Spinal cord (tissue), 10 donors: ENCODE measurements around the gene SMG6. TPM values are rescaled to one million over a fixed set of nuclear protein-coding genes. Genes with fewer than 3 reads are reported as not detected.

ENCODE experiments used
- DNase-seq, 6 donors: peaks; one replicate each; pipeline versions ENCODE4 v3.0.0 to v3.0.0-alpha.2; 2013 to 2015; ENCODE audit warnings: low spot score in 6 of 6, low read depth in 4 of 6
- H3K27ac ChIP-seq: one replicate; pipeline ENCODE4 v1.5.1; 2013; ENCODE audit warnings: low read depth, low read length, control low read depth
- H3K27me3 ChIP-seq: one replicate; pipeline ENCODE4 v1.6.1; 2013; ENCODE audit warnings: low read length; ENCODE audit not compliant: control insufficient read depth, insufficient read depth
- H3K36me3 ChIP-seq: one replicate; pipeline ENCODE4 v1.6.1; 2013; ENCODE audit warnings: low read length; ENCODE audit not compliant: control insufficient read depth, insufficient read depth
- H3K4me1 ChIP-seq: one replicate; pipeline ENCODE4 v1.6.1; 2013; ENCODE audit warnings: low read length; ENCODE audit not compliant: control insufficient read depth, insufficient read depth
- H3K4me3 ChIP-seq: one replicate; pipeline ENCODE4 v1.5.1; 2013; ENCODE audit warnings: low read depth, low read length, control low read depth
- H3K9me3 ChIP-seq: one replicate; pipeline ENCODE4 v1.6.1; 2013; ENCODE audit warnings: low read length; ENCODE audit not compliant: control insufficient read depth, insufficient read depth
- WGBS: methylation state at CpG from one replicate; pipeline ENCODE4 v1.1.5; 2013; ENCODE audit warnings: missing lambda C conversion rate; ENCODE audit not compliant: insufficient coverage; 5-methylcytosine and 5-hydroxymethylcytosine counted together
- polyA plus RNA-seq, 2 donors: library from polyadenylated mRNA; unstranded; fragments of 120-200 nt; gene quantifications; one replicate each; pipeline ENCODE4 v1.2.1, GENCODE V29; 2013; ENCODE audit not compliant: insufficient read length in 2 of 2
- total RNA-seq, 2 donors: library from RNA; depleted of rRNA in 1 of 2; stranded (reverse); fragments of 120-200 nt in 1 of 2; fragments of >200 nt in 1 of 2; gene quantifications; one replicate each; pipeline versions ENCODE4 v1.2.3 to v1.2.4, GENCODE V29; 2013 to 2014
- donor health status: healthy.

SMG6 gene
- total and polyA plus RNA-seq, 4 donors: 26.4 to 46.3 (median 37.3) TPM

DNA sequence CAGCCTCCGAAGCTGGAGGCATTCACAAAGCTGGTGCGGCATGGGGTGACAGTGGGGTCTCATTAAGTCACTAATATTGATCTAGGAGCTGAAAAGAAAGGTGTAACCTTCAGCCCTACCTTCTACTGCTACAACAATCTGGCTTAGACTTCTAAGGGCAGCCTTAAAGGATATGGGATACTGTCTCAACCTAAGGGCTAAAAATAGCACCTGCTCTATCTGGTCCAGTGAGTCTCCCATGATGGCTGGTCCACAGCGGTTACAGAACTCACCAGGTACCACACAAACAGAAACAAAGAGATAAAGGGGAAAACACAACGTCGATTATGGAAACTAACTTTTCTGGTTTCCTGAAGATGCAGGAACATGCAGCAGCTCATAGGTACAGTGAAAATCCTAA lies 115.8 kb downstream of the SMG6 start:
- Histone ChIP-seq H3K27me3 (no peaks in the 10 kb centered on the region), H3K36me3 (peaks cover 21% of the 10 kb centered on the region), H3K9me3 (no peaks in the 10 kb centered on the region), H3K27ac (no peak overlapping the region), H3K4me1 (peaks cover 10% of the 10 kb centered on the region), H3K4me3 (no peak overlapping the region)
- no peak for DNase-seq
- WGBS: no CpG with 5 or more reads among the region's 5 CpGs

DNA sequence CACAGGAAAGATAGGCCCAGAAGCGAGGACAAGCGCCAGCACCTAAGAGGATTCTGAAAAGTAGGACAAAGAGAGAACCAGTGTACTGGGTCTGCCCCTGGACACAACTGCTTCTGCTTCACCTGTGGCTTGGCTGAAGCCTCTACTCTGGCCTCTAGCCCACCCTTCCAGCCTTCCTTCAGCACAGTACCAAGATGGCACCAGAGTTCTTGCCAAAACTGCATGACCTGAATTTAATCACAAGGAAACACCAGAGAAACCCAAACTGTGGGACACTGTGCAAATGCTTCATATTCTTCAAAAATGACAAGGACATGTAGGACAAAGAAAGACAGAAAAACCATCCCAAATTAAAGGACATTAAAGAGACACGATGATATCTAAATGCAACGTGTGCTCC lies 116.6 kb downstream of the SMG6 start:
- Histone ChIP-seq H3K36me3 (peaks cover 22% of the 10 kb centered on the region), H3K4me3 (no peak overlapping the region), H3K27me3 (no peaks in the 10 kb centered on the region), H3K9me3 (no peaks in the 10 kb centered on the region), H3K27ac (no peak overlapping the region), H3K4me1 (peaks cover 14% of the 10 kb centered on the region)
- 100% methylated on average over 2 of the region's 4 CpGs for WGBS
- no peak for DNase-seq

DNA sequence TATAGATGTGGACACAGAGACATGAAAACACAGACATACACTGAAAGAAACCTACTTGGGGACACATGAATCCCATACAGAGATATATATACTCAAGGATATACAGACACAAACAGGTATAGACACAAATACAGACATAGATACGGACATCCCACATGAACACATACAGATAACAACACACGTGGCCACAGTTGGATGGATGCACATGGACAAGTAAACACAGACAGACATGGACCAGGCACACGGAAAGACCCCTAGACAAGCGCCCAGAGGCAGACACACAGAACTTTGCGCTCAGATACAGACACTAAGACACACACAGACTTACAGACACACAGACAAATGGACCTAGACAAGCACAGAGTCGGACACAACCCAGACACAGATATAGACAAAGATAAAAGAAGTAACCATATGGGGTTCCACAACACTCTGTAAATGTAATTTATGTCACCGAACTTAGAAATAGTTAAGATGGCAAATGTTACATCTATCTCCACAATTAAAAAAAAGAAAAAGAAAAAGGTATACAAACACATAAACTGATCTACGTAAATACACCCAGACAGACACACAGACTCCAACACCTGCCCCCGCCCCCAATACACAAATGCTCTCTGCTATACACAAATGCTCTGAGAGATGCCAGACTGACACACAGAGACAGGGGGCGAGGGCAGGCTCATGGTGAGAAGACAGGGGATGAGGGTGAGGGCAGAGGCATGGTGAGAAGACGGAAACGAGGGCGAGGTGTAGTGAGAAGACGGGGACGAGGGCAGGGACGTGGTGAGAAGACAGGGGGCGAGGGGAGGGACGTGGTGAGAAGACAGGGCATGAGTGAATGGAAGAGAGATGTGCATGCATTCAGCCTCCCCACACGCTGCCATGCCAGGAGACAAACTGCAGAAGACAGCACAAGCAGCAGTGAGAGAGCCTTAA lies 118.3 kb downstream of the SMG6 start:
- 92% methylated on average over 15 of the region's 19 CpGs for WGBS
- Histone ChIP-seq H3K36me3 (peaks cover 22% of the 10 kb centered on the region), H3K9me3 (no peaks in the 10 kb centered on the region), H3K27ac (no peak overlapping the region), H3K4me1 (peaks cover 21% of the 10 kb centered on the region), H3K27me3 (no peaks in the 10 kb centered on the region), H3K4me3 (no peak overlapping the region)
- DNase-seq: no peak

DNA sequence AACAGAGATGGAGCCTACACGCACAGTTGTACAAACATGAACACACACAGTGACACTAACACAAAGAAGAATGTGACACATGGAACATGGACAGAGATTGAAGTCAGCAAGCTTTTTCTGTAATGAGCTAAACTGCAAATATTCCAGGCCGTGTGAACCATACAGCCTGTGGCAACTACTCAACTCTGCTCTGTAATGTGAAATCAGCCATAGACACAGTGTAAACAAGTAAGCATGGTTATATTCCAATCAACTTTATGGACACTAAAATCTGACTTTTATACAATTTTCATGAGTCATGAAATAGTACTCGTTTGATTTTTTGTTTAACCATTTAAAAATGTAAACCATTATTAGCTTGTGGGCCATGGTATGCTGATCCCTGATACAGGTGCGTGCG lies 120.2 kb downstream of the SMG6 start:
- Histone ChIP-seq H3K36me3 (peaks cover 27% of the 10 kb centered on the region), H3K4me3 (no peak overlapping the region), H3K4me1 (peaks cover 40% of the 10 kb centered on the region), H3K27ac (no peak overlapping the region), H3K27me3 (no peaks in the 10 kb centered on the region), H3K9me3 (no peaks in the 10 kb centered on the region)
- 80% methylated on average over 1 of the region's 5 CpGs for WGBS
- DNase-seq: no peak

DNA sequence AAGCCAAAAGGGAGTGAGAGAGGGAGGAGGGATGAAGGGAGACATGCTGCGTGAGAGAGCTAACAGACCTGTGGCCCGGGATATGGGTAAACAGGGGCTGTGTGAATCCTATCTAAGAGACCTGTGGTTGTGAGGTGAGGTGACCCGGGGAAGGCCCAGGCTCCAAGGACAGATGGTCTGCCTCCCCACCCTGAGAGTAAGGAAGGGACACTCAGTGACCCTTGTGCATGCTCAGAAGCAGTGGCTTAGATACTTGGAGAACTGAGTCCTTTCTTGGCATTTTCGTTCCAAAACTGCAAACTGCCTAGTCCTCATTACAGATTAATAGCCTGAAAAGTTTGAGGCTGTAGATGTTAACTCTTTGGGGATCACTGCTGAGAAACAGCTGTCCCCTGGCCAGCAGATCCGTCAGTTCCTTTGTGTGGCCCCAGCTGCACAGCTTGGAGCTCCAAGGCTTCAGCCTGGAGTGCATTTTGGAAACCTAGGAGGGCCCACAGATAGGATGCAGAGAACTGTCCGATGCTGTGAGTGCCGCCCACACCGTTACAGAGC lies 121.6 kb downstream of the SMG6 start:
- Histone ChIP-seq H3K9me3 (no peaks in the 10 kb centered on the region), H3K36me3 (peaks cover 25% of the 10 kb centered on the region), H3K4me1 (peaks cover 48% of the 10 kb centered on the region), H3K27ac (peak overlapping the region; percentile 82), H3K4me3 (no peak overlapping the region), H3K27me3 (no peaks in the 10 kb centered on the region)
- WGBS: 43% methylated on average over 6 of the region's 8 CpGs
- no peak for DNase-seq

- Histone ChIP-seq H3K27me3 (no peaks in the 10 kb centered on the region), H3K4me3 (no peak overlapping the region), H3K9me3 (no peaks in the 10 kb centered on the region), H3K36me3 (peaks cover 19% of the 10 kb centered on the region), H3K4me1 (peaks cover 54% of the 10 kb centered on the region), H3K27ac (peak overlapping the region; percentile 82)
- peak in 2 of 6 donors; percentile 74 to 85 for DNase-seq
- WGBS: 44% methylated on average over 7 of the region's 13 CpGs
Measured at GRCh38 chr17:2181206-2181896, 122.2 kb downstream of the SMG6 start.

DNA sequence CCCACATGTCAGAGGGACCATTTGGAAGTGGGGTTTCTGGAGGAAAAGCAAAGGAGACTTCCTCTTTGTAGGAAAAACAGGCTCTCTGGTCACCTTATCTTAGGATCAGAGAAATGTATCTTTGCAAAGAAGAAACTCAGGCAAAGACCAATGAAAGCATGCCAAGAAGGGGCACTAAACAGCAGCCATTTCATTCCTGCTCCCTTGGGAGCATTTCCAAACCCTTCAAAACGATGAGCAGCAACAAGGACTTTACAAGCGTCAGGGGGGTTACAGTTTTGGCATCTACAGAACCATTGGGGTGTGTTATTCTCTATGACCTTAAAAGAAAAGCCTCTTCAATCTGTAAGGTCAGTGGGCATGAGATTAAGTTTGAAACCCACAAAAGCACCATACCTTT lies 122.8 kb downstream of the SMG6 start:
- H3K9me3 ChIP-seq: no peaks in the 10 kb centered on the region
- H3K27ac ChIP-seq: peak overlapping the region; percentile 82
- H3K4me1 ChIP-seq: peaks cover 58% of the 10 kb centered on the region
- no peak for DNase-seq
- H3K36me3 ChIP-seq: peaks cover 13% of the 10 kb centered on the region
- no peak overlapping the region for H3K4me3 ChIP-seq
- H3K27me3 ChIP-seq: no peaks in the 10 kb centered on the region
- no CpG with 5 or more reads among the region's 2 CpGs for WGBS

DNA sequence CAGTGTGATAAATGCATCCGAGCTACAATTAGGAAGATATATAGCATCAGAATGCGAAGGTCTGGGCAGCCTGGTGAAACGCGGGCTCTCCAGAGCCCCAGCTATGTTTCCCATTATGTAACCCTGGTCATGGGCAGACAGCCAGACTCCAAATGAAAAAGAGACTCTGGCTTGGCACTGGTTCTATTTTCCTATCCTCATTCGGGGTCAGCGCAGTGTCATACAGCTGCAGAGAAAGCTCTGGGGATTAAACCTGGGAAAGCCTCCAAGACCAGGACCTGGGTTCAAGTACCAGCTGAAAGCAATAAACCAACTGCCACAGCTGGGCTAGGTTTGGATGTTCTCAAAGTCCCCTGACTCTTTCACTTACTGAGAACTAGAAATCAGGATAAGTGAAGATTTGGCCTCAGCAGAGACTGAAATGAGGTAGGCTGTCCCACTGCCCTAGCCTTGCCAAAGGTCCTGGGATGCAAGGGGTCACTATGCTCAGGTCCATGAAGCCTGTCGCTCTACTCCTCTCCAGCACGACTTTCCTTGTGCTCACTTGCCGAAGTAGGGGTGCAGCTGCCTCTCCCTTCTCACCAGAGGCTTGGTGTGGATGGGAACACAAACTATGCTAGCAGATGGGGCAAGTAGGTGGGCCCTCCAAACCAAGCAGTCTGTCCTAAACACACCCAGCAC lies 123.8 kb downstream of the SMG6 start:
- Histone ChIP-seq H3K4me3 (no peak overlapping the region), H3K27me3 (no peaks in the 10 kb centered on the region), H3K27ac (peak overlapping the region; percentile 82), H3K9me3 (no peaks in the 10 kb centered on the region), H3K4me1 (peaks cover 66% of the 10 kb centered on the region), H3K36me3 (peaks cover 10% of the 10 kb centered on the region)
- peak; percentile 70 to 95 (median 77) for DNase-seq
- WGBS: 16% methylated on average over 8 of the region's 9 CpGs

GRCh38 chr17:2178798-2179501 lies 124.6 kb downstream of the SMG6 start:
- peak overlapping the region; percentile 82 for H3K27ac ChIP-seq
- H3K4me1 ChIP-seq: peaks cover 74% of the 10 kb centered on the region
- DNase-seq: peak in 1 of 6 donors; percentile 35
- H3K9me3 ChIP-seq: no peaks in the 10 kb centered on the region
- H3K4me3 ChIP-seq: no peak overlapping the region
- H3K27me3 ChIP-seq: no peaks in the 10 kb centered on the region
- peaks cover 10% of the 10 kb centered on the region for H3K36me3 ChIP-seq
- WGBS: 70% methylated on average over 8 of the region's 15 CpGs
